ENCODE measurements around the gene CCSER1.
"Not testable (repeated sequence)": the region's sequence is repeated elsewhere in the genome, so short reads cannot be mapped to it uniquely, and the experiment has no call there.

Gene CCSER1

GRCh38 chr4:91089178-91089577 lies 962.0 kb downstream of the CCSER1 start:
- H3K27ac ChIP-seq (replicated peaks; ENCODE audit: low read length) = no peak overlapping the region

GRCh38 chr4:91092398-91092980 lies 965.3 kb downstream of the CCSER1 start:
- Histone ChIP-seq H3K14ac (ENCODE audit: low read length) (no peak overlapping the region), H2BK120ac (ENCODE audit: low read depth, low read length) (no peak overlapping the region), H3K18ac (ENCODE audit: low read length) (no peak overlapping the region), H4K8ac (ENCODE audit: low read depth, low read length) (no peak overlapping the region), H2BK5ac (ENCODE audit: low read length) (no peak overlapping the region), H3K27ac (replicated peaks; ENCODE audit: low read length) (no peak overlapping the region), H3K9ac (ENCODE audit: low read depth, low read length, poor library complexity) (no peak overlapping the region), H3K4me3 (ENCODE audit: low read length in 2 of 2) (no peak overlapping the region), H2BK12ac (ENCODE audit: low read length) (no peak overlapping the region), H3K4me1 (ENCODE audit: control insufficient read depth in 2 of 2, insufficient read depth in 1 of 2, low read depth in 1 of 2, low read length in 2 of 2) (no peaks in the 10 kb centered on the region), H3K79me1 (ENCODE audit: low read depth, low read length) (no peaks in the 10 kb centered on the region), H3K4ac (ENCODE audit: low read length) (no peak overlapping the region), H2AFZ (ENCODE audit: low read length) (no peak overlapping the region), H2BK15ac (ENCODE audit: low read length) (no peak overlapping the region), H3K27me3 (ENCODE audit: control insufficient read depth in 3 of 3, insufficient read depth in 3 of 3, low read depth in 1 of 3, low read length in 3 of 3) (no peaks in the 10 kb centered on the region), H4K91ac (ENCODE audit: low read depth, low read length, poor library complexity) (no peak overlapping the region), H3K4me2 (ENCODE audit: insufficient read depth, low read length, poor library complexity, severe bottlenecking) (no peak overlapping the region), H3K9me3 (replicated peaks in 1 of 2; ENCODE audit: control insufficient read depth in 2 of 2, insufficient read depth in 1 of 2, low read depth in 1 of 2, low read length in 2 of 2) (no peaks in the 10 kb centered on the region), H3K23ac (ENCODE audit: low read depth, low read length, poor library complexity) (no peak overlapping the region), H2AK5ac (ENCODE audit: low read depth, low read length) (no peak overlapping the region), H3K36me3 (replicated peaks in 1 of 2; ENCODE audit: control insufficient read depth in 2 of 2, insufficient read depth in 2 of 2, low read length in 2 of 2) (no peaks in the 10 kb centered on the region)
- WGBS, 2 donors (ENCODE audit: extremely low coverage in 2 of 2, insufficient read length in 2 of 2, insufficient replicate concordance in 1 of 2) = no CpG with 5 or more reads among the region's 2 CpGs
- no peak for DNase-seq (ENCODE audit: low spot score)

More at GRCh38 chr4:91089178-91089577, 962.0 kb downstream of the CCSER1 start:
- no peak for DNase-seq (ENCODE audit: low spot score)
- no CpG with 5 or more reads among the region's 3 CpGs for WGBS, 2 donors (ENCODE audit: extremely low coverage in 2 of 2, insufficient read length in 2 of 2, insufficient replicate concordance in 1 of 2)
- Histone ChIP-seq H4K8ac (ENCODE audit: low read depth, low read length) (no peak overlapping the region), H2BK5ac (ENCODE audit: low read length) (no peak overlapping the region), H3K79me1 (ENCODE audit: low read depth, low read length) (no peaks in the 10 kb centered on the region), H3K9ac (ENCODE audit: low read depth, low read length, poor library complexity) (no peak overlapping the region), H3K14ac (ENCODE audit: low read length) (no peak overlapping the region), H2AK5ac (ENCODE audit: low read depth, low read length) (no peak overlapping the region), H2BK120ac (ENCODE audit: low read depth, low read length) (no peak overlapping the region), H3K4me3 (ENCODE audit: low read length in 2 of 2) (no peak overlapping the region), H3K18ac (ENCODE audit: low read length) (no peak overlapping the region), H3K9me3 (replicated peaks in 1 of 2; ENCODE audit: control insufficient read depth in 2 of 2, insufficient read depth in 1 of 2, low read depth in 1 of 2, low read length in 2 of 2) (no peaks in the 10 kb centered on the region), H3K4me2 (ENCODE audit: insufficient read depth, low read length, poor library complexity, severe bottlenecking) (no peak overlapping the region), H3K23ac (ENCODE audit: low read depth, low read length, poor library complexity) (no peak overlapping the region), H3K4me1 (ENCODE audit: control insufficient read depth in 2 of 2, insufficient read depth in 1 of 2, low read depth in 1 of 2, low read length in 2 of 2) (no peaks in the 10 kb centered on the region), H2AFZ (ENCODE audit: low read length) (peak overlapping the region; percentile 54), H3K4ac (ENCODE audit: low read length) (no peak overlapping the region), H3K36me3 (replicated peaks in 1 of 2; ENCODE audit: control insufficient read depth in 2 of 2, insufficient read depth in 2 of 2, low read length in 2 of 2) (no peaks in the 10 kb centered on the region), H4K91ac (ENCODE audit: low read depth, low read length, poor library complexity) (no peak overlapping the region), H2BK15ac (ENCODE audit: low read length) (no peak overlapping the region), H2BK12ac (ENCODE audit: low read length) (no peak overlapping the region), H3K27me3 (ENCODE audit: control insufficient read depth in 3 of 3, insufficient read depth in 3 of 3, low read depth in 1 of 3, low read length in 3 of 3) (no peaks in the 10 kb centered on the region)

GRCh38 chr4:91094220-91094619 lies 967.0 kb downstream of the CCSER1 start:
- not testable (repeated sequence) for H2BK12ac ChIP-seq (ENCODE audit: low read length); H3K9me3 ChIP-seq (replicated peaks in 1 of 2; ENCODE audit: control insufficient read depth in 2 of 2, insufficient read depth in 1 of 2, low read depth in 1 of 2, low read length in 2 of 2); H3K4me2 ChIP-seq (ENCODE audit: insufficient read depth, low read length, poor library complexity, severe bottlenecking); H3K4me3 ChIP-seq (ENCODE audit: low read length in 2 of 2); DNase-seq (ENCODE audit: low spot score); H2BK15ac ChIP-seq (ENCODE audit: low read length); H3K23ac ChIP-seq (ENCODE audit: low read depth, low read length, poor library complexity); H3K27ac ChIP-seq (replicated peaks; ENCODE audit: low read length); H3K36me3 ChIP-seq (replicated peaks in 1 of 2; ENCODE audit: control insufficient read depth in 2 of 2, insufficient read depth in 2 of 2, low read length in 2 of 2); H3K27me3 ChIP-seq (ENCODE audit: control insufficient read depth in 3 of 3, insufficient read depth in 3 of 3, low read depth in 1 of 3, low read length in 3 of 3); H2BK120ac ChIP-seq (ENCODE audit: low read depth, low read length); H4K91ac ChIP-seq (ENCODE audit: low read depth, low read length, poor library complexity); H2BK5ac ChIP-seq (ENCODE audit: low read length); H3K14ac ChIP-seq (ENCODE audit: low read length); H4K8ac ChIP-seq (ENCODE audit: low read depth, low read length); H3K4me1 ChIP-seq (ENCODE audit: control insufficient read depth in 2 of 2, insufficient read depth in 1 of 2, low read depth in 1 of 2, low read length in 2 of 2); H3K9ac ChIP-seq (ENCODE audit: low read depth, low read length, poor library complexity); H2AK5ac ChIP-seq (ENCODE audit: low read depth, low read length); H2AFZ ChIP-seq (ENCODE audit: low read length); H3K18ac ChIP-seq (ENCODE audit: low read length); H3K79me1 ChIP-seq (ENCODE audit: low read depth, low read length); H3K4ac ChIP-seq (ENCODE audit: low read length)
- no CpG with 5 or more reads among the region's 5 CpGs for WGBS, 2 donors (ENCODE audit: extremely low coverage in 2 of 2, insufficient read length in 2 of 2, insufficient replicate concordance in 1 of 2)

- H3K27ac ChIP-seq (replicated peaks; ENCODE audit: low read length) = no peak overlapping the region
- no peak overlapping the region for H2BK120ac ChIP-seq (ENCODE audit: low read depth, low read length)
- no peaks in the 10 kb centered on the region for H3K9me3 ChIP-seq (replicated peaks in 1 of 2; ENCODE audit: control insufficient read depth in 2 of 2, insufficient read depth in 1 of 2, low read depth in 1 of 2, low read length in 2 of 2)
- H3K23ac ChIP-seq (ENCODE audit: low read depth, low read length, poor library complexity) = no peak overlapping the region
- no peak overlapping the region for H3K18ac ChIP-seq (ENCODE audit: low read length)
- H2AK5ac ChIP-seq (ENCODE audit: low read depth, low read length) = no peak overlapping the region
- H3K4me3 ChIP-seq (ENCODE audit: low read length in 2 of 2) = no peak overlapping the region
- no peak for DNase-seq (ENCODE audit: low spot score)
- no peak overlapping the region for H3K14ac ChIP-seq (ENCODE audit: low read length)
- no peaks in the 10 kb centered on the region for H3K36me3 ChIP-seq (replicated peaks in 1 of 2; ENCODE audit: control insufficient read depth in 2 of 2, insufficient read depth in 2 of 2, low read length in 2 of 2)
- H3K4me2 ChIP-seq (ENCODE audit: insufficient read depth, low read length, poor library complexity, severe bottlenecking) = no peak overlapping the region
- H2BK15ac ChIP-seq (ENCODE audit: low read length) = no peak overlapping the region
- no peak overlapping the region for H2BK5ac ChIP-seq (ENCODE audit: low read length)
- no peak overlapping the region for H3K9ac ChIP-seq (ENCODE audit: low read depth, low read length, poor library complexity)
- no peak overlapping the region for H2AFZ ChIP-seq (ENCODE audit: low read length)
- H2BK12ac ChIP-seq (ENCODE audit: low read length) = no peak overlapping the region
- no peak overlapping the region for H4K91ac ChIP-seq (ENCODE audit: low read depth, low read length, poor library complexity)
- no peak overlapping the region for H3K4ac ChIP-seq (ENCODE audit: low read length)
- H3K4me1 ChIP-seq (ENCODE audit: control insufficient read depth in 2 of 2, insufficient read depth in 1 of 2, low read depth in 1 of 2, low read length in 2 of 2) = no peaks in the 10 kb centered on the region
- H4K8ac ChIP-seq (ENCODE audit: low read depth, low read length) = no peak overlapping the region
- H3K27me3 ChIP-seq (ENCODE audit: control insufficient read depth in 3 of 3, insufficient read depth in 3 of 3, low read depth in 1 of 3, low read length in 3 of 3) = no peaks in the 10 kb centered on the region
- H3K79me1 ChIP-seq (ENCODE audit: low read depth, low read length) = no peaks in the 10 kb centered on the region
Observed at GRCh38 chr4:91099666-91100065, 972.5 kb downstream of the CCSER1 start.
